ENCODE results near the gene NRTN. TPM values are rescaled to one million over a fixed set of nuclear protein-coding genes. Genes with fewer than 3 reads are reported as not detected.

NRTN gene
- total RNA-seq, 1 experiment from 2014 or later, result 3.9 TPM

DNA sequence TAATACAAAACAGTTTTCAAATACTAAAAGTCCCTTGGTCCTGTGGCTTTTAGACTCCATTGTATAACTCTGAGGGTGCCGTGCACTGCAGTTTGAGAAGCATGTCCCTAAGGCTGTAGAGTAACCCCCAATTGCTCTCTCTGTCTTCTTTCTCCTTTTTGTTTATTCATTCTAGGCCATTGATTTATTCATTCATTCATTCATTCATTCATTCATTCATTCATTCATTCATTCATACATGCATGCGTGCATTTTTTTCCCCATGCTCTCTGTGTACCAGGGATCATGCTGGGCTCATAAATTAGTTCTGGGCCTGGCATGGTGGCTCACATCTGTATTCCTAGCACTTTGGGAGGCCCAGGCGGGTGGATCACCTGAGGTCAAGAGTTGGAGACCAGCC is 39.6 kb upstream of the NRTN start:
- H3K9ac ChIP-seq (ENCODE audit: low read length), result no peak overlapping the region
- no peak overlapping the region for H3K4me2 ChIP-seq (ENCODE audit: low read length)
- no TSS peak for BruUV-seq (replicated peaks)
- ATAC-seq (no peak), DNase-seq (no peak)
- no peaks in the 10 kb centered on the region for H3F3A ChIP-seq (ENCODE audit: low read length, unreplicated experiment)
- H3K9me2 ChIP-seq (replicated peaks; ENCODE audit: low read length), result no peaks in the 10 kb centered on the region; the same call in 1 of the 2 replicates
- H3K79me2 ChIP-seq (ENCODE audit: low read length), result no peaks in the 10 kb centered on the region
- no peaks in the 10 kb centered on the region for H3K9me3 ChIP-seq (ENCODE audit: low read length)
- H3K27me3 ChIP-seq (ENCODE audit: low read length), result no peaks in the 10 kb centered on the region
- H2AFZ ChIP-seq (ENCODE audit: low read length), result no peak overlapping the region
- TF ChIP-seq EZH2phosphoT487 (IDR thresholded peaks at IDR 0.05; ENCODE audit: borderline replicate concordance, low read length), result no peak
- TF ChIP-seq, protein P1, sequence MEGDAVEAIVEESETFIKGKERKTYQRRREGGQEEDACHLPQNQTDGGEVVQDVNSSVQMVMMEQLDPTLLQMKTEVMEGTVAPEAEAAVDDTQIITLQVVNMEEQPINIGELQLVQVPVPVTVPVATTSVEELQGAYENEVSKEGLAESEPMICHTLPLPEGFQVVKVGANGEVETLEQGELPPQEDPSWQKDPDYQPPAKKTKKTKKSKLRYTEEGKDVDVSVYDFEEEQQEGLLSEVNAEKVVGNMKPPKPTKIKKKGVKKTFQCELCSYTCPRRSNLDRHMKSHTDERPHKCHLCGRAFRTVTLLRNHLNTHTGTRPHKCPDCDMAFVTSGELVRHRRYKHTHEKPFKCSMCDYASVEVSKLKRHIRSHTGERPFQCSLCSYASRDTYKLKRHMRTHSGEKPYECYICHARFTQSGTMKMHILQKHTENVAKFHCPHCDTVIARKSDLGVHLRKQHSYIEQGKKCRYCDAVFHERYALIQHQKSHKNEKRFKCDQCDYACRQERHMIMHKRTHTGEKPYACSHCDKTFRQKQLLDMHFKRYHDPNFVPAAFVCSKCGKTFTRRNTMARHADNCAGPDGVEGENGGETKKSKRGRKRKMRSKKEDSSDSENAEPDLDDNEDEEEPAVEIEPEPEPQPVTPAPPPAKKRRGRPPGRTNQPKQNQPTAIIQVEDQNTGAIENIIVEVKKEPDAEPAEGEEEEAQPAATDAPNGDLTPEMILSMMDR (conservative IDR thresholded peaks at IDR 0.05; ENCODE audit: low read depth, low read length), result no peak
- no peak for TF ChIP-seq EZH2 (IDR thresholded peaks at IDR 0.05; ENCODE audit: low read length, unreplicated experiment)
- H3K27ac ChIP-seq (ENCODE audit: low read length), result no peak overlapping the region
- no peak overlapping the region for H3K4me3 ChIP-seq (ENCODE audit: low read length)
- no peaks in the 10 kb centered on the region for H3K4me1 ChIP-seq (ENCODE audit: insufficient read depth, low read length)
- POLR2A ChIA-PET (ENCODE audit: unreplicated experiment), result no interaction called here
- no peaks in the 10 kb centered on the region for H3K36me3 ChIP-seq (ENCODE audit: low read depth, low read length)
- intact Hi-C loops (cut with micrococcal nuclease), result no loop called here
- CTCF ChIA-PET, result no interaction called here
- no peaks in the 10 kb centered on the region for H4K20me1 ChIP-seq (ENCODE audit: low read length)

GRCh38 chr19:5767949-5768348 is 36.9 kb upstream of the NRTN start:
- H3K9me3 ChIP-seq (ENCODE audit: low read length), result no peaks in the 10 kb centered on the region
- H3K4me3 ChIP-seq (ENCODE audit: low read length), result no peak overlapping the region
- H4K20me1 ChIP-seq (ENCODE audit: low read length), result no peaks in the 10 kb centered on the region
- no peak for ATAC-seq
- no peak for TF ChIP-seq EZH2phosphoT487 (IDR thresholded peaks at IDR 0.05; ENCODE audit: borderline replicate concordance, low read length)
- TF ChIP-seq, protein P1 (conservative IDR thresholded peaks at IDR 0.05; ENCODE audit: low read depth, low read length), result no peak
- no peak for TF ChIP-seq EZH2 (IDR thresholded peaks at IDR 0.05; ENCODE audit: low read length, unreplicated experiment)
- H3K36me3 ChIP-seq (ENCODE audit: low read depth, low read length), result no peaks in the 10 kb centered on the region
- H3K27me3 ChIP-seq (ENCODE audit: low read length), result no peaks in the 10 kb centered on the region
- no peak overlapping the region for H3K27ac ChIP-seq (ENCODE audit: low read length)
- no peak overlapping the region for H3K9ac ChIP-seq (ENCODE audit: low read length)
- DNase-seq, result no peak
- no peak overlapping the region for H2AFZ ChIP-seq (ENCODE audit: low read length)
- BruUV-seq (replicated peaks), result no TSS peak
- POLR2A ChIA-PET (ENCODE audit: unreplicated experiment), result no interaction called here
- H3K79me2 ChIP-seq (ENCODE audit: low read length), result no peaks in the 10 kb centered on the region
- no peaks in the 10 kb centered on the region; the same call in 1 of the 2 replicates for H3K9me2 ChIP-seq (replicated peaks; ENCODE audit: low read length)
- H3F3A ChIP-seq (ENCODE audit: low read length, unreplicated experiment), result no peaks in the 10 kb centered on the region
- intact Hi-C loops (cut with micrococcal nuclease), result no loop called here
- H3K4me2 ChIP-seq (ENCODE audit: low read length), result no peak overlapping the region
- CTCF ChIA-PET, result no interaction called here
- H3K4me1 ChIP-seq (ENCODE audit: insufficient read depth, low read length), result no peaks in the 10 kb centered on the region

GRCh38 chr19:5772416-5772815 is 32.5 kb upstream of the NRTN start:
- intact Hi-C loops (cut with micrococcal nuclease), result loop anchor here (2.0 kb wide), 1 partner anchor 52 kb away; the partner anchor contains the start of genes CATSPERD and LONP1
- Histone ChIP-seq H3F3A (ENCODE audit: low read length, unreplicated experiment) (no peaks in the 10 kb centered on the region), H3K79me2 (ENCODE audit: low read length) (no peaks in the 10 kb centered on the region), H3K27me3 (ENCODE audit: low read length) (no peaks in the 10 kb centered on the region), H3K9me2 (replicated peaks; ENCODE audit: low read length) (no peaks in the 10 kb centered on the region), H3K9ac (ENCODE audit: low read length) (no peak overlapping the region), H2AFZ (ENCODE audit: low read length) (no peak overlapping the region), H3K4me3 (ENCODE audit: low read length) (no peak overlapping the region), H4K20me1 (ENCODE audit: low read length) (no peaks in the 10 kb centered on the region), H3K27ac (ENCODE audit: low read length) (no peak overlapping the region), H3K4me2 (ENCODE audit: low read length) (no peak overlapping the region), H3K9me3 (ENCODE audit: low read length) (no peaks in the 10 kb centered on the region), H3K4me1 (ENCODE audit: insufficient read depth, low read length) (no peaks in the 10 kb centered on the region), H3K36me3 (ENCODE audit: low read depth, low read length) (no peaks in the 10 kb centered on the region)
- BruUV-seq (replicated peaks), result no TSS peak
- ChIA-PET CTCF (no interaction called here), POLR2A (ENCODE audit: unreplicated experiment) (no interaction called here)
- ATAC-seq, result no peak
- no peak for TF ChIP-seq EZH2phosphoT487 (IDR thresholded peaks at IDR 0.05; ENCODE audit: borderline replicate concordance, low read length)
- TF ChIP-seq EZH2 (IDR thresholded peaks at IDR 0.05; ENCODE audit: low read length, unreplicated experiment), result no peak
- TF ChIP-seq, protein P1 (conservative IDR thresholded peaks at IDR 0.05; ENCODE audit: low read depth, low read length), result no peak
- DNase-seq, result no peak
